ENCODE measurements around the gene SGPP2. TPM values are rescaled to one million over a fixed set of nuclear protein-coding genes. Genes with fewer than 3 reads are reported as not detected.
"Not testable (repeated sequence)": the region's sequence is repeated elsewhere in the genome, so short reads cannot be mapped to it uniquely, and the experiment has no call there.

The SGPP2 gene
- polyA plus RNA-seq, 4 donors: 4.0 to 19.1 (median 8.1) TPM

GRCh38 chr2:222399038-222399783 lies 25.1 kb upstream of the SGPP2 start:
- H3K27me3 ChIP-seq (ENCODE audit: control insufficient read depth in 3 of 3, insufficient read depth in 3 of 3, low read length in 3 of 3): no peaks in the 10 kb centered on the region
- FAIRE-seq (no peak), DNase-seq (no peak)
- H3K4me1 ChIP-seq (ENCODE audit: control insufficient read depth in 3 of 3, insufficient read depth in 2 of 3, low read depth in 1 of 3, low read length in 2 of 3): no peaks in the 10 kb centered on the region
- H3K27ac ChIP-seq (ENCODE audit: low read depth in 1 of 3, low read length in 2 of 3): no peak overlapping the region
- H3K9me3 ChIP-seq (ENCODE audit: control insufficient read depth in 2 of 2, insufficient read depth in 1 of 2, low read depth in 1 of 2, low read length in 1 of 2): no peaks in the 10 kb centered on the region
- H3K36me3 ChIP-seq (ENCODE audit: control insufficient read depth in 3 of 3, insufficient read depth in 2 of 3, low read depth in 1 of 3, low read length in 3 of 3): no peaks in the 10 kb centered on the region
- WGBS, 3 donors: 30 to 45% (median 34%) methylated on average over 5 of the region's 5 CpGs
- H3K4me3 ChIP-seq (ENCODE audit: low read depth in 1 of 3, low read length in 3 of 3): no peak overlapping the region

- WGBS, 3 donors: 48 to 49% (median 49%) methylated on average over 8 of the region's 8 CpGs
- no peaks in the 10 kb centered on the region for H3K27me3 ChIP-seq (ENCODE audit: control insufficient read depth in 3 of 3, insufficient read depth in 3 of 3, low read length in 3 of 3)
- DNase-seq: no peak
- FAIRE-seq: no peak
- no peak overlapping the region for H3K27ac ChIP-seq (ENCODE audit: low read depth in 1 of 3, low read length in 2 of 3)
- H3K4me1 ChIP-seq (ENCODE audit: control insufficient read depth in 3 of 3, insufficient read depth in 2 of 3, low read depth in 1 of 3, low read length in 2 of 3): no peaks in the 10 kb centered on the region
- no peaks in the 10 kb centered on the region for H3K9me3 ChIP-seq (ENCODE audit: control insufficient read depth in 2 of 2, insufficient read depth in 1 of 2, low read depth in 1 of 2, low read length in 1 of 2)
- no peak overlapping the region for H3K4me3 ChIP-seq (ENCODE audit: low read depth in 1 of 3, low read length in 3 of 3)
- no peaks in the 10 kb centered on the region for H3K36me3 ChIP-seq (ENCODE audit: control insufficient read depth in 3 of 3, insufficient read depth in 2 of 3, low read depth in 1 of 3, low read length in 3 of 3)
These were observed 20.0 kb upstream of the SGPP2 start for GRCh38 chr2:222404151-222404905.

GRCh38 chr2:222408684-222409083 lies 15.7 kb upstream of the SGPP2 start:
- no peaks in the 10 kb centered on the region for H3K4me1 ChIP-seq (ENCODE audit: control insufficient read depth in 3 of 3, insufficient read depth in 2 of 3, low read depth in 1 of 3, low read length in 2 of 3)
- no peak overlapping the region for H3K27ac ChIP-seq (ENCODE audit: low read depth in 1 of 3, low read length in 2 of 3)
- FAIRE-seq (no peak), DNase-seq (no peak)
- H3K4me3 ChIP-seq (ENCODE audit: low read depth in 1 of 3, low read length in 3 of 3): no peak overlapping the region
- 69 to 79% (median 74%) methylated on average over 2 of the region's 2 CpGs for WGBS, 3 donors
- peaks cover 0 to 2% of the 10 kb centered on the region in 2 donors for H3K9me3 ChIP-seq (ENCODE audit: control insufficient read depth in 2 of 2, insufficient read depth in 1 of 2, low read depth in 1 of 2, low read length in 1 of 2)
- no peaks in the 10 kb centered on the region for H3K36me3 ChIP-seq (ENCODE audit: control insufficient read depth in 3 of 3, insufficient read depth in 2 of 3, low read depth in 1 of 3, low read length in 3 of 3)
- no peaks in the 10 kb centered on the region for H3K27me3 ChIP-seq (ENCODE audit: control insufficient read depth in 3 of 3, insufficient read depth in 3 of 3, low read length in 3 of 3)

- no peaks in the 10 kb centered on the region for H3K36me3 ChIP-seq (ENCODE audit: control insufficient read depth in 3 of 3, insufficient read depth in 2 of 3, low read depth in 1 of 3, low read length in 3 of 3)
- WGBS, 3 donors: 77 to 85% (median 82%) methylated on average over 4 of the region's 4 CpGs
- H3K27me3 ChIP-seq (ENCODE audit: control insufficient read depth in 3 of 3, insufficient read depth in 3 of 3, low read length in 3 of 3): no peaks in the 10 kb centered on the region
- H3K27ac ChIP-seq (ENCODE audit: low read depth in 1 of 3, low read length in 2 of 3): no peak overlapping the region
- H3K4me1 ChIP-seq (ENCODE audit: control insufficient read depth in 3 of 3, insufficient read depth in 2 of 3, low read depth in 1 of 3, low read length in 2 of 3): no peaks in the 10 kb centered on the region
- no peak overlapping the region for H3K4me3 ChIP-seq (ENCODE audit: low read depth in 1 of 3, low read length in 3 of 3)
- H3K9me3 ChIP-seq (ENCODE audit: control insufficient read depth in 2 of 2, insufficient read depth in 1 of 2, low read depth in 1 of 2, low read length in 1 of 2): peaks cover 0 to 4% of the 10 kb centered on the region in 2 donors
- no peak for FAIRE-seq
- DNase-seq: no peak
These were observed 13.8 kb upstream of the SGPP2 start for GRCh38 chr2:222410534-222410933.

- FAIRE-seq: not testable (repeated sequence)
These were observed 12.0 kb upstream of the SGPP2 start for GRCh38 chr2:222412334-222412733.

GRCh38 chr2:222413295-222413911 lies 10.9 kb upstream of the SGPP2 start:
- H3K27me3 ChIP-seq (ENCODE audit: control insufficient read depth in 3 of 3, insufficient read depth in 3 of 3, low read length in 3 of 3): no peaks in the 10 kb centered on the region
- DNase-seq (no peak), FAIRE-seq (no peak)
- no peak overlapping the region for H3K4me3 ChIP-seq (ENCODE audit: low read depth in 1 of 3, low read length in 3 of 3)
- 67 to 84% (median 82%) methylated on average over 1 of the region's 1 CpG for WGBS, 3 donors
- no peaks in the 10 kb centered on the region for H3K36me3 ChIP-seq (ENCODE audit: control insufficient read depth in 3 of 3, insufficient read depth in 2 of 3, low read depth in 1 of 3, low read length in 3 of 3)
- H3K9me3 ChIP-seq (ENCODE audit: control insufficient read depth in 2 of 2, insufficient read depth in 1 of 2, low read depth in 1 of 2, low read length in 1 of 2): peaks cover 0 to 4% of the 10 kb centered on the region in 2 donors
- no peaks in the 10 kb centered on the region for H3K4me1 ChIP-seq (ENCODE audit: control insufficient read depth in 3 of 3, insufficient read depth in 2 of 3, low read depth in 1 of 3, low read length in 2 of 3)
- H3K27ac ChIP-seq (ENCODE audit: low read depth in 1 of 3, low read length in 2 of 3): no peak overlapping the region

More at GRCh38 chr2:222412334-222412733, 12.0 kb upstream of the SGPP2 start:
- not testable (repeated sequence) for H3K4me1 ChIP-seq (ENCODE audit: control insufficient read depth in 3 of 3, insufficient read depth in 2 of 3, low read depth in 1 of 3, low read length in 2 of 3); H3K27ac ChIP-seq (ENCODE audit: low read depth in 1 of 3, low read length in 2 of 3); H3K9me3 ChIP-seq (ENCODE audit: control insufficient read depth in 2 of 2, insufficient read depth in 1 of 2, low read depth in 1 of 2, low read length in 1 of 2); H3K36me3 ChIP-seq (ENCODE audit: control insufficient read depth in 3 of 3, insufficient read depth in 2 of 3, low read depth in 1 of 3, low read length in 3 of 3); DNase-seq; H3K4me3 ChIP-seq (ENCODE audit: low read depth in 1 of 3, low read length in 3 of 3); H3K27me3 ChIP-seq (ENCODE audit: control insufficient read depth in 3 of 3, insufficient read depth in 3 of 3, low read length in 3 of 3)
- WGBS, 3 donors: 60 to 90% (median 89%) methylated on average over 1 to 2 of the region's 2 CpGs

GRCh38 chr2:222418739-222419138 lies 5.6 kb upstream of the SGPP2 start:
- FAIRE-seq (no peak), DNase-seq (no peak)

GRCh38 chr2:222420508-222420907 lies 3.8 kb upstream of the SGPP2 start:
- Histone ChIP-seq H3K4me3 (ENCODE audit: low read depth in 1 of 3, low read length in 3 of 3) (no peak overlapping the region), H3K4me1 (ENCODE audit: control insufficient read depth in 3 of 3, insufficient read depth in 2 of 3, low read depth in 1 of 3, low read length in 2 of 3) (peaks cover 0 to 11% (median 0%) of the 10 kb centered on the region in 3 donors), H3K9me3 (ENCODE audit: control insufficient read depth in 2 of 2, insufficient read depth in 1 of 2, low read depth in 1 of 2, low read length in 1 of 2) (no peaks in the 10 kb centered on the region), H3K27me3 (ENCODE audit: control insufficient read depth in 3 of 3, insufficient read depth in 3 of 3, low read length in 3 of 3) (peaks cover 0 to 24% (median 10%) of the 10 kb centered on the region in 3 donors), H3K27ac (ENCODE audit: low read depth in 1 of 3, low read length in 2 of 3) (no peak overlapping the region), H3K36me3 (ENCODE audit: control insufficient read depth in 3 of 3, insufficient read depth in 2 of 3, low read depth in 1 of 3, low read length in 3 of 3) (no peaks in the 10 kb centered on the region)
- WGBS, 3 donors: 80 to 86% (median 83%) methylated on average over 1 of the region's 1 CpG
- DNase-seq: no peak
- no peak for FAIRE-seq

More at GRCh38 chr2:222418739-222419138, 5.6 kb upstream of the SGPP2 start:
- peaks cover 0 to 11% (median 4%) of the 10 kb centered on the region in 3 donors for H3K27me3 ChIP-seq (ENCODE audit: control insufficient read depth in 3 of 3, insufficient read depth in 3 of 3, low read length in 3 of 3)
- no peak overlapping the region for H3K4me3 ChIP-seq (ENCODE audit: low read depth in 1 of 3, low read length in 3 of 3)
- H3K4me1 ChIP-seq (ENCODE audit: control insufficient read depth in 3 of 3, insufficient read depth in 2 of 3, low read depth in 1 of 3, low read length in 2 of 3): peaks cover 0 to 4% (median 0%) of the 10 kb centered on the region in 3 donors
- no peaks in the 10 kb centered on the region for H3K36me3 ChIP-seq (ENCODE audit: control insufficient read depth in 3 of 3, insufficient read depth in 2 of 3, low read depth in 1 of 3, low read length in 3 of 3)
- no peak overlapping the region for H3K27ac ChIP-seq (ENCODE audit: low read depth in 1 of 3, low read length in 2 of 3)
- peaks cover 0 to under 1% of the 10 kb centered on the region in 2 donors for H3K9me3 ChIP-seq (ENCODE audit: control insufficient read depth in 2 of 2, insufficient read depth in 1 of 2, low read depth in 1 of 2, low read length in 1 of 2)
